HFFc6 (cell line): Measurements from ENCODE around the gene PLB1. TPM values are rescaled to one million over a fixed set of nuclear protein-coding genes. Genes with fewer than 3 reads are reported as not detected.

Source experiments
- DNase-seq: peaks from one replicate; pipeline ENCODE4 v3.0.0-alpha.2; 2018
- H3K27ac Mint-ChIP-seq: 2 replicates; pipeline ENCODE4 v1.8.0; 2020; ENCODE audit warnings: mild to moderate bottlenecking, mixed read lengths
- H3K27me3 Mint-ChIP-seq: 2 replicates; pipeline ENCODE4 v1.8.0; 2021; ENCODE audit warnings: mild to moderate bottlenecking, moderate library complexity, mixed read lengths; ENCODE audit not compliant: insufficient read depth
- H3K36me3 Mint-ChIP-seq: 2 replicates; pipeline ENCODE4 v1.8.0; 2021; ENCODE audit warnings: low read depth, mixed read lengths
- H3K4me1 Mint-ChIP-seq: 2 replicates; pipeline ENCODE4 v1.8.0; 2020; ENCODE audit warnings: low read depth, mixed read lengths
- H3K4me3 Mint-ChIP-seq: 2 replicates; pipeline ENCODE4 v1.8.0; 2020; ENCODE audit warnings: mild to moderate bottlenecking, moderate library complexity, mixed read lengths
- H3K9me3 Mint-ChIP-seq: 2 replicates; pipeline ENCODE4 v1.8.0; 2020; ENCODE audit warnings: mild to moderate bottlenecking, mixed read lengths
- CTCF ChIP-seq: fragments of 200-600 bp; sonication (generic); IDR thresholded peaks from 2 replicates; pipeline ENCODE4 v1.5.0; 2021; ENCODE audit warnings: antibody characterized with exemption, mild to moderate bottlenecking
- total RNA-seq, 6 experiments: library from RNA; stranded (reverse); fragmentation: NEBNext Ultra II Directional; extraction: Animal tissue kit (Norgen Biotek cat#: 25700); gene quantifications; 2 replicates in 1 of 6; 3 replicates in 5 of 6; pipeline ENCODE4 v1.2.3, GENCODE V29; 2021

Gene PLB1
- total RNA-seq, 6 experiments from 2014 or later = 0.36 to 0.95 (median 0.62) TPM

GRCh38 chr2:28668106-28668814, 172.4 kb downstream of the PLB1 start:
- Mint-ChIP-seq H3K9me3 (no peaks in the 10 kb centered on the region), H3K4me3 (no peak overlapping the region), H3K27me3 (peaks cover 6% of the 10 kb centered on the region; the same call in 1 of the 2 replicates), H3K36me3 (peaks cover 10% of the 10 kb centered on the region), H3K27ac (no peak overlapping the region), H3K4me1 (peaks cover 31% of the 10 kb centered on the region)
- no peak for DNase-seq
- TF ChIP-seq CTCF = no peak

- no peaks in the 10 kb centered on the region for H3K9me3 Mint-ChIP-seq
- H3K36me3 Mint-ChIP-seq = peaks cover 10% of the 10 kb centered on the region
- TF ChIP-seq CTCF = no peak
- no peak overlapping the region for H3K27ac Mint-ChIP-seq
- peaks cover 6% of the 10 kb centered on the region; the same call in 1 of the 2 replicates for H3K27me3 Mint-ChIP-seq
- DNase-seq = no peak
- H3K4me1 Mint-ChIP-seq = peaks cover 30% of the 10 kb centered on the region
- H3K4me3 Mint-ChIP-seq = no peak overlapping the region
These were observed 173.0 kb downstream of the PLB1 start for GRCh38 chr2:28668880-28669279.

- no peak for DNase-seq
- H3K4me3 Mint-ChIP-seq = no peak overlapping the region
- no peak for TF ChIP-seq CTCF
- peaks cover 10% of the 10 kb centered on the region for H3K36me3 Mint-ChIP-seq
- peaks cover 6% of the 10 kb centered on the region; the same call in 1 of the 2 replicates for H3K27me3 Mint-ChIP-seq
- H3K27ac Mint-ChIP-seq = no peak overlapping the region
- H3K4me1 Mint-ChIP-seq = peaks cover 28% of the 10 kb centered on the region
- no peaks in the 10 kb centered on the region for H3K9me3 Mint-ChIP-seq
These were observed 175.0 kb downstream of the PLB1 start for GRCh38 chr2:28670856-28671255.

GRCh38 chr2:28673338-28673737, 177.5 kb downstream of the PLB1 start:
- Mint-ChIP-seq H3K36me3 (peaks cover 5% of the 10 kb centered on the region; the same call in 1 of the 2 replicates), H3K4me3 (no peak overlapping the region), H3K4me1 (peaks cover 29% of the 10 kb centered on the region)

GRCh38 chr2:28674062-28674712, 178.3 kb downstream of the PLB1 start:
- Mint-ChIP-seq H3K27me3 (peaks cover 4% of the 10 kb centered on the region), H3K36me3 (peaks cover 5% of the 10 kb centered on the region; the same call in 1 of the 2 replicates), H3K4me3 (peak overlapping the region; percentile 36; the same call in 1 of the 2 replicates), H3K4me1 (peaks cover 29% of the 10 kb centered on the region), H3K27ac (peak overlapping the region; percentile 61; the same call in 1 of the 2 replicates), H3K9me3 (no peaks in the 10 kb centered on the region)
- no peak for TF ChIP-seq CTCF
- DNase-seq = no peak

More at GRCh38 chr2:28673338-28673737, 177.5 kb downstream of the PLB1 start:
- Mint-ChIP-seq H3K27ac (no peak overlapping the region), H3K27me3 (peaks cover 4% of the 10 kb centered on the region), H3K9me3 (no peaks in the 10 kb centered on the region)
- no peak for TF ChIP-seq CTCF
- no peak for DNase-seq
